HepG2 (cell line): ENCODE measurements around the gene MAPK14. TPM values are rescaled to one million over a fixed set of nuclear protein-coding genes. Genes with fewer than 3 reads are reported as not detected.

Source experiments
- ATM ChIP-seq: fragments of 450-650 bp; IDR thresholded peaks from 2 replicates; pipeline ENCODE4 v1.7.1; 2017; ENCODE audit warnings: mild to moderate bottlenecking, borderline replicate concordance
- EED ChIP-seq: sonication (generic); formaldehyde crosslinking; IDR thresholded peaks from 2 replicates; pipeline ENCODE4 v1.5.0; 2020; ENCODE audit warnings: mild to moderate bottlenecking, missing genetic modification reagents
- HNF4A ChIP-seq: sonication (generic); formaldehyde crosslinking; IDR thresholded peaks from 2 replicates; pipeline ENCODE4 v1.4.0; 2020; ENCODE audit warnings: missing genetic modification reagents
- ISL2 ChIP-seq: sonication (generic); formaldehyde crosslinking; IDR thresholded peaks from 2 replicates; pipeline ENCODE4 v1.5.0; 2020; ENCODE audit warnings: missing genetic modification reagents
- KMT2A ChIP-seq: sonication (generic); formaldehyde crosslinking; IDR thresholded peaks from 2 replicates; pipeline ENCODE4 v1.4.0; 2020; ENCODE audit warnings: missing genetic modification reagents
- MEF2D ChIP-seq: sonication (generic); formaldehyde crosslinking; IDR thresholded peaks from 2 replicates; pipeline ENCODE4 v1.5.1; 2020; ENCODE audit warnings: mild to moderate bottlenecking, missing genetic modification reagents
- MYC ChIP-seq: sonication (generic); formaldehyde crosslinking; IDR thresholded peaks from 2 replicates; pipeline ENCODE4 v1.9.0; 2021; ENCODE audit warnings: missing genetic modification reagents, borderline replicate concordance
- NONO ChIP-seq, 2 experiments: fragments of 450-650 bp in 1 of 2; sonication (generic) in 1 of 2; formaldehyde crosslinking in 1 of 2; IDR thresholded peaks in 1 of 2; conservative IDR thresholded peaks in 1 of 2; 2 replicates each; pipeline versions ENCODE4 v1.6.1 to v1.8.0; 2017 to 2022; ENCODE audit warnings: mild to moderate bottlenecking in 1 of 2, missing genetic modification reagents in 1 of 2, moderate library complexity in 1 of 2
- NR0B2 ChIP-seq: sonication (generic); formaldehyde crosslinking; IDR thresholded peaks from 2 replicates; pipeline ENCODE4 v1.4.0; 2020; ENCODE audit warnings: mild to moderate bottlenecking, missing genetic modification reagents
- RFXAP ChIP-seq: sonication (generic); formaldehyde crosslinking; IDR thresholded peaks from 2 replicates; pipeline ENCODE4 v1.4.0; 2020; ENCODE audit warnings: missing genetic modification reagents, borderline replicate concordance
- SALL1 ChIP-seq: sonication (generic); formaldehyde crosslinking; IDR thresholded peaks from 2 replicates; pipeline ENCODE4 v1.8.0; 2022; ENCODE audit warnings: mild to moderate bottlenecking, missing genetic modification reagents
- SNAPC4 ChIP-seq: sonication (generic); formaldehyde crosslinking; IDR thresholded peaks from 2 replicates; pipeline ENCODE4 v1.4.0; 2020; ENCODE audit warnings: mild to moderate bottlenecking, missing genetic modification reagents
- THRA ChIP-seq: sonication (generic); formaldehyde crosslinking; IDR thresholded peaks from 2 replicates; pipeline ENCODE4 v1.4.0; 2020; ENCODE audit warnings: missing genetic modification reagents, borderline replicate concordance
- ZFP62 ChIP-seq: sonication (generic); formaldehyde crosslinking; IDR thresholded peaks from 2 replicates; pipeline ENCODE4 v1.4.0; 2020; ENCODE audit warnings: missing genetic modification reagents
- ZNF207 ChIP-seq: fragments of 450-650 bp; IDR thresholded peaks from 2 replicates; pipeline ENCODE4 v1.6.1; 2016; ENCODE audit warnings: antibody characterized with exemption, borderline replicate concordance
- ZNF232 ChIP-seq: sonication (generic); formaldehyde crosslinking; IDR thresholded peaks from 2 replicates; pipeline ENCODE4 v1.4.0; 2020; ENCODE audit warnings: missing genetic modification reagents, borderline replicate concordance
- ZNF331 ChIP-seq: sonication (generic); formaldehyde crosslinking; IDR thresholded peaks from 2 replicates; pipeline ENCODE4 v1.4.0; 2020; ENCODE audit warnings: missing genetic modification reagents
- ZNF430 ChIP-seq: sonication (generic); formaldehyde crosslinking; IDR thresholded peaks from 2 replicates; pipeline ENCODE4 v1.9.0; 2021; ENCODE audit warnings: mild to moderate bottlenecking, missing genetic modification reagents
- ZNF652 ChIP-seq: IDR thresholded peaks from 2 replicates; pipeline ENCODE4 v1.6.1; 2016; ENCODE audit warnings: low read depth, borderline replicate concordance
- polyA plus RNA-seq, 8 experiments: library from polyadenylated mRNA; depleted of rRNA in 3 of 8; stranded (reverse) in 7 of 8; unstranded in 1 of 8; fragments of >200 nt; fragmentation: Illumina TruSeq in 4 of 8; extraction: Trizol in 4 of 8; gene quantifications; 2 replicates each; pipeline versions ENCODE4 v1.2.1 to v1.2.3, GENCODE V29; 2011 to 2016; ENCODE audit warnings: low read depth in 4 of 8, missing spikeins in 1 of 8, mixed read lengths in 1 of 8; ENCODE audit not compliant: insufficient read depth in 1 of 8
- total RNA-seq, 5 experiments: library from RNA; depleted of rRNA; stranded (reverse); fragments of >200 nt; fragmentation: Illumina TruSeq; extraction: Trizol; gene quantifications; 2 replicates each; pipeline ENCODE4 v1.2.3, GENCODE V29; 2016; ENCODE audit warnings: low read depth in 1 of 5
- TF ChIP-seq, protein P1 (sequence below): sonication (generic); formaldehyde crosslinking; IDR thresholded peaks from 2 replicates; pipeline ENCODE4 v1.8.1; 2022; ENCODE audit warnings: mild to moderate bottlenecking, missing genetic modification reagents

Gene MAPK14
- total and polyA plus RNA-seq, 2 of the 13 experiments (the other 11 are each of a cell fraction or from before 2014, with no cell fraction given), result 66.3 to 67.3 TPM

DNA sequence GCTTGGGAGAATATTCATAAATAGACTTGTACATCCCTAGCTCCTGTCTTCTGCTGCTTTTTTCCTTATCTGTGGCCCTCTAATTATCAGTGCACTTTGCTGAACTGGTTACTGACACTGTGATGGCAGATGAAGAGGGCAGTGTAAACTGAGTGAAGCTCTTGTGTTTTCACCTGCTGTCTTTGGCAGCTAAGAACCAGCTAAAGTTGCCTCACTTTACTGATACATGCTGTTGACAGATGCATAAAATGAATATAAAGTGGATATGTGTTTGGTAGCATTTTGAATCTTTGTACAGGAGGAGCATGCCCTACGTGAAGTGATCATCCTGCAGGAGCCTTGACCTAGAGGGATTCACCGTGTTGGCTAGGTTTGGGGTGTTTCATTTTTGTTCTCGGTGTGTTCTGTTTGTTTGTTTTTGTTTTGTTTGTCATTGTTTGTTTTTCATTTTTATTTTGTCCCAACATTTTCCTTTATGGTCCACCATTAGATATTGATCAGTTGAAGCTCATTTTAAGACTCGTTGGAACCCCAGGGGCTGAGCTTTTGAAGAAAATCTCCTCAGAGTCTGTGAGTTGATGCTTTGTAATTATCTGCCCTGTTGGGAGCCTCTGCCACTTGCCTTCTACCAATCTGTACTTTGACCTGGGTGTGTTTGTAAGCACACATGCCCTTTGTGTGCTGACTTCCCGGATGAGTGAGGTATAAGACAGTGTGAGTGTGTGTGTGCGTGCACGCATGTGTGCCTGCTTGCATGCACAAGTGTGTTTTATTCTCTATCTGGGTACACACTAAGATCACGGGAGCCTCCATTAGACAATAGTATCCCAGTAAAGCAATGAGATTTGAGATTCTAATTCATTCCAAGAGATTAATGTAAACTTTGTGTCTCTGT lies 68.1 kb downstream of the MAPK14 start (continued):
- peak; percentile 80 for TF ChIP-seq ISL2 (CRISPR knock-in tag)
- TF ChIP-seq, protein P1, sequence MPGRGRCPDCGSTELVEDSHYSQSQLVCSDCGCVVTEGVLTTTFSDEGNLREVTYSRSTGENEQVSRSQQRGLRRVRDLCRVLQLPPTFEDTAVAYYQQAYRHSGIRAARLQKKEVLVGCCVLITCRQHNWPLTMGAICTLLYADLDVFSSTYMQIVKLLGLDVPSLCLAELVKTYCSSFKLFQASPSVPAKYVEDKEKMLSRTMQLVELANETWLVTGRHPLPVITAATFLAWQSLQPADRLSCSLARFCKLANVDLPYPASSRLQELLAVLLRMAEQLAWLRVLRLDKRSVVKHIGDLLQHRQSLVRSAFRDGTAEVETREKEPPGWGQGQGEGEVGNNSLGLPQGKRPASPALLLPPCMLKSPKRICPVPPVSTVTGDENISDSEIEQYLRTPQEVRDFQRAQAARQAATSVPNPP (CRISPR knock-in tag), result no peak
- no peak for TF ChIP-seq NONO (IDR thresholded peaks at IDR 0.05)
- peak; percentile 87 for TF ChIP-seq NONO (CRISPR knock-in tag; conservative IDR thresholded peaks at IDR 0.05)
- peak; percentile 60; the same call in 1 of the 2 replicates for TF ChIP-seq ZNF652
- TF ChIP-seq ZNF331 (CRISPR knock-in tag), result peak; percentile 98
- 0 out of 2 replicates have a peak, but pooled peaks have one; percentile 51 for TF ChIP-seq NR0B2 (CRISPR knock-in tag)
- peak; percentile 72; the same call in 1 of the 2 replicates for TF ChIP-seq ZNF232 (CRISPR knock-in tag)
- TF ChIP-seq MEF2D, result peak; percentile 64
- peak; percentile 93 for TF ChIP-seq MYC (CRISPR knock-in tag)
- peak; percentile 78; the same call in 1 of the 2 replicates for TF ChIP-seq THRA
- no peak for TF ChIP-seq ZNF430 (CRISPR knock-in tag)
- TF ChIP-seq ZNF207, result no peak
- TF ChIP-seq ATM, result no peak
- peak; percentile 99 for TF ChIP-seq SALL1 (CRISPR knock-in tag)
- TF ChIP-seq KMT2A (CRISPR knock-in tag), result peak; percentile 81
- no peak for TF ChIP-seq EED (CRISPR knock-in tag)
- TF ChIP-seq ZFP62 (CRISPR knock-in tag), result no peak
- 0 out of 2 replicates have a peak, but pooled peaks have one; percentile 35 for TF ChIP-seq RFXAP (CRISPR knock-in tag)
- peak; percentile 100 for TF ChIP-seq HNF4A (CRISPR knock-in tag)
- TF ChIP-seq SNAPC4 (CRISPR knock-in tag), result no peak
